OCI-LY7 (cell line): ENCODE measurements around the gene CTDSPL. TPM values are rescaled to one million over a fixed set of nuclear protein-coding genes. Genes with fewer than 3 reads are reported as not detected.

ENCODE experiments used
- BruUV-seq: library from RNA; stranded (reverse); fragments of 400-500 nt; replicated peaks from 2 replicates; lab custom pipeline; 2021; lab: Mats Ljungman, UMichigan
- CTCF ChIA-PET: fragments of 300-600 bp; sonication (Branson Sonifier 250); formaldehyde crosslinking; loops from one replicate; lab custom pipeline; 2022; ENCODE audit warnings: antibody characterized with exemption; ENCODE audit not compliant: unreplicated experiment; lab: Charles Lee
- POLR2A ChIA-PET: fragments of 300-600 bp; sonication (Branson Sonifier 250); formaldehyde crosslinking; loops from one replicate; lab custom pipeline; 2022; ENCODE audit warnings: antibody characterized with exemption; lab: Charles Lee
- DNase-seq: peaks from one replicate; pipeline ENCODE4 v3.0.0-alpha.2; 2015; ENCODE audit warnings: low spot score
- H2AFZ ChIP-seq: fragments of 200-600 bp; sonication (generic), shearing (Covaris generic); 2 replicates; pipeline ENCODE4 v1.6.1; 2014; ENCODE audit warnings: mild to moderate bottlenecking, antibody characterized with exemption, low read length, moderate library complexity
- H3K27ac ChIP-seq: fragments of 200-600 bp; sonication (generic); 2 replicates; pipeline ENCODE4 v1.5.1; 2014; ENCODE audit warnings: mixed run types, low read depth, mild to moderate bottlenecking, moderate library complexity, low read length, inconsistent platforms; ENCODE audit not compliant: poor library complexity, severe bottlenecking
- H3K36me3 ChIP-seq: fragments of 200-600 bp; sonication (generic); 2 replicates; pipeline ENCODE4 v1.6.1; 2014; ENCODE audit warnings: mild to moderate bottlenecking, antibody characterized with exemption, low read length, moderate library complexity, mixed read lengths; ENCODE audit not compliant: insufficient read depth
- H3K4me1 ChIP-seq: fragments of 200-600 bp; sonication (generic); 2 replicates; pipeline ENCODE4 v1.5.1; 2014; ENCODE audit warnings: mild to moderate bottlenecking, low read length; ENCODE audit not compliant: insufficient read depth, poor library complexity, severe bottlenecking
- H3K4me2 ChIP-seq: fragments of 200-600 bp; sonication (generic); 2 replicates; pipeline ENCODE4 v1.6.1; 2014; ENCODE audit warnings: mild to moderate bottlenecking, low read length
- H3K4me3 ChIP-seq: fragments of 200-600 bp; sonication (generic); 2 replicates; pipeline ENCODE4 v1.5.1; 2014; ENCODE audit warnings: mild to moderate bottlenecking, low read depth, low read length; ENCODE audit not compliant: poor library complexity, severe bottlenecking
- H3K79me2 ChIP-seq: fragments of 200-600 bp; sonication (generic); 2 replicates; pipeline ENCODE4 v1.6.1; 2016; ENCODE audit warnings: low read depth, mild to moderate bottlenecking, low read length, moderate library complexity, mixed read lengths; ENCODE audit not compliant: insufficient read depth
- H3K9me2 ChIP-seq: fragments of 200-600 bp; sonication (generic); 2 replicates; pipeline ENCODE4 v1.6.1; 2016; ENCODE audit warnings: mild to moderate bottlenecking, low read length, mixed read lengths; ENCODE audit not compliant: insufficient read depth
- H3K9me3 ChIP-seq: fragments of 200-600 bp; sonication (generic); 2 replicates; pipeline ENCODE4 v1.6.1; 2014; ENCODE audit warnings: mild to moderate bottlenecking, mixed run types, low read length, mixed read lengths
- H4K20me1 ChIP-seq: fragments of 200-600 bp; sonication (generic); 2 replicates; pipeline ENCODE4 v1.6.1; 2014; ENCODE audit warnings: mild to moderate bottlenecking, antibody characterized with exemption, low read length, moderate library complexity, mixed read lengths; ENCODE audit not compliant: insufficient read depth
- CTCF ChIP-seq: fragments of 200-600 bp; sonication (generic); conservative IDR thresholded peaks from 2 replicates; pipeline ENCODE4 v1.5.1; 2014; ENCODE audit warnings: mild to moderate bottlenecking, antibody characterized with exemption, low read length, moderate library complexity, mixed read lengths
- EZH2phosphoT487 ChIP-seq: fragments of 200-600 bp; sonication (generic); IDR thresholded peaks from 2 replicates; pipeline ENCODE4 v1.6.1; 2018; ENCODE audit warnings: low read depth, borderline replicate concordance, mild to moderate bottlenecking, mixed run types, antibody characterized with exemption, low read length, moderate library complexity, mixed read lengths
- intact Hi-C: fragments of 100-400 bp; cut with micrococcal nuclease; formaldehyde crosslinking; loops from one replicate; pipeline ENCODE4 v1.10.0; 2022; ENCODE audit not compliant: unreplicated experiment
- total RNA-seq, 2 experiments: library from RNA; depleted of rRNA in 1 of 2; stranded (reverse); fragments of >200 nt in 1 of 2; shearing (Covaris generic) in 1 of 2; gene quantifications; 2 replicates each; pipeline ENCODE4 v1.2.3, GENCODE V29; 2014 to 2022

Gene CTDSPL
- total RNA-seq, 2 experiments from 2014 or later = 0.38 TPM; not detected in 1

GRCh38 chr3:37855363-37855970 lies 6.2 kb upstream of the CTDSPL start:
- intact Hi-C loops = loop anchor here (1.0 kb wide), 1 partner anchor 112 kb away; no protein-coding TSS in a partner anchor
- no TSS peak for BruUV-seq
- no peaks in the 10 kb centered on the region for H3K4me1 ChIP-seq
- no peak overlapping the region for H3K4me3 ChIP-seq
- DNase-seq = peak; percentile 72
- H3K9me2 ChIP-seq = no peaks in the 10 kb centered on the region
- CTCF ChIA-PET = interaction anchor here (1.3 to 1.5 kb wide), 2 partner anchors 111 to 112 kb away, joined by 3 read pairs; no protein-coding TSS in a partner anchor
- no peak overlapping the region for H3K4me2 ChIP-seq
- TF ChIP-seq CTCF (peak; percentile 92), EZH2phosphoT487 (no peak)
- H4K20me1 ChIP-seq = no peaks in the 10 kb centered on the region
- POLR2A ChIA-PET = interaction anchor here (0.5 to 0.8 kb wide), 2 partner anchors 295 to 357 kb away, joined by 3 read pairs; no protein-coding TSS in a partner anchor
- no peak overlapping the region for H2AFZ ChIP-seq
- no peaks in the 10 kb centered on the region for H3K36me3 ChIP-seq
- H3K9me3 ChIP-seq = no peaks in the 10 kb centered on the region
- no peak overlapping the region for H3K27ac ChIP-seq
- no peaks in the 10 kb centered on the region for H3K79me2 ChIP-seq

GRCh38 chr3:37856381-37856780 lies 5.3 kb upstream of the CTDSPL start:
- ChIA-PET CTCF (interaction anchor here (1.3 to 1.5 kb wide), 2 partner anchors 110 to 111 kb away, joined by 3 read pairs; no protein-coding TSS in a partner anchor), POLR2A (no interaction called here)
- BruUV-seq = no TSS peak
- H2AFZ ChIP-seq = no peak overlapping the region
- H3K4me2 ChIP-seq = no peak overlapping the region
- H3K9me3 ChIP-seq = no peaks in the 10 kb centered on the region
- no peaks in the 10 kb centered on the region for H3K4me1 ChIP-seq
- no peak overlapping the region for H3K27ac ChIP-seq
- no peak overlapping the region for H3K4me3 ChIP-seq
- no peaks in the 10 kb centered on the region for H3K9me2 ChIP-seq
- intact Hi-C loops = no loop called here
- H3K79me2 ChIP-seq = no peaks in the 10 kb centered on the region
- no peak for DNase-seq
- no peaks in the 10 kb centered on the region for H3K36me3 ChIP-seq
- TF ChIP-seq EZH2phosphoT487 (no peak), CTCF (no peak)
- H4K20me1 ChIP-seq = no peaks in the 10 kb centered on the region

GRCh38 chr3:37858742-37859141 lies 2.9 kb upstream of the CTDSPL start:
- ChIA-PET POLR2A (interaction anchor here (0.6 to 1.8 kb wide), 2 partner anchors 9 to 107 kb away, joined by 3 read pairs; no protein-coding TSS in a partner anchor), CTCF (no interaction called here)
- Histone ChIP-seq H3K4me2 (no peak overlapping the region), H3K79me2 (no peaks in the 10 kb centered on the region), H3K9me3 (no peaks in the 10 kb centered on the region), H3K36me3 (no peaks in the 10 kb centered on the region), H2AFZ (no peak overlapping the region), H3K9me2 (no peaks in the 10 kb centered on the region), H4K20me1 (no peaks in the 10 kb centered on the region), H3K4me1 (peaks cover 6% of the 10 kb centered on the region), H3K27ac (no peak overlapping the region), H3K4me3 (no peak overlapping the region)
- intact Hi-C loops = no loop called here
- DNase-seq = no peak
- TF ChIP-seq EZH2phosphoT487 (no peak), CTCF (no peak)
- no TSS peak for BruUV-seq
